ENCODE measurements around the gene USP7.

- TF ChIP-seq CTCF (IDR thresholded peaks at IDR 0.05), result no peak
- TF ChIP-seq POLR2A (IDR thresholded peaks at IDR 0.05), result no peak
Observed at GRCh38 chr16:8948831-8949230, 14.9 kb downstream of the USP7 start.
